ENCODE measurements around the gene THADA.

DNA sequence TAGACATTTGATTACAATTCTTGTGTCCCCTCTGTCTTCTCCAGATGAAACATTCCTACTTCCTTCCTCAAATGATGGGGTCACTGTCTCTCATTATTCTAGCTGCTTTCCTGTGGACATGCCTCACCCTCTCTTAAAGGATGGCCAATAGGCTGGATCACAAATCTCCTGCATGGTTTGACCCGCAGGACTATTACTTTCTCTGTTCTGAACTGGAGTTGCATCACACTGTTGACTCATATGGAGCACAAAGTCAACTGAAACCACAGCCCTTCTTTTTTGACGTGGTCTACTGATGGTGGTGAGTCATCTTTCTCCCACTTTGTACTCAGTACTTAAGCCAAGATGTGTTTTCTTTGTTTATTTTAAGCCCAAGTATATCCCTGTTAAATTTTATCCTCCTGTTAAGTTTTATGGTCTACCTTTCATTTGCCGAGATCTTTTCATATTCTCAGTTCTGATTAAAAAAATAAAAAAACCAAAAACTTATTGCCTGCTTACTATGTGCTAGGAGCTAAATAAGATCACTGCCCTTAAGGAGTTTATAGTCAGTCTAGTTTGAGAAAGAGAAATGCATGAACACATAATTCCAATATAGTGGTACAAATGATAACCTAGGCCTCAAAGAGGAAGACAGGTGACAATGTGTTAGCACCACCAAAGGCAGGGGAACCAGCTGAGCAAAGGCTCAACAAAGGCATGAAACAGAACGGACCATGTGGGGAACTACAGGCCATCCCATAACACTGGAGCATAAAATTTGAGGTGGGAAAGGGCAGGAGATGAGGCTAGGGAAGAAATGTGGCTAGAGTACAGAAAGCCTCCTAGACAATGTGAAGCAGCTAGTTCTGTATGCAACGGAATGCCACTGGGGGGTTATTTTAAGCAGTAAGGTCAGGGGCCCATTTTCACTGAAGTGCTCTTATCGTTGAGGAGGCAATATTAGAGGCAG is 301.8 kb downstream of the THADA start:
- TF ChIP-seq, protein P1, sequence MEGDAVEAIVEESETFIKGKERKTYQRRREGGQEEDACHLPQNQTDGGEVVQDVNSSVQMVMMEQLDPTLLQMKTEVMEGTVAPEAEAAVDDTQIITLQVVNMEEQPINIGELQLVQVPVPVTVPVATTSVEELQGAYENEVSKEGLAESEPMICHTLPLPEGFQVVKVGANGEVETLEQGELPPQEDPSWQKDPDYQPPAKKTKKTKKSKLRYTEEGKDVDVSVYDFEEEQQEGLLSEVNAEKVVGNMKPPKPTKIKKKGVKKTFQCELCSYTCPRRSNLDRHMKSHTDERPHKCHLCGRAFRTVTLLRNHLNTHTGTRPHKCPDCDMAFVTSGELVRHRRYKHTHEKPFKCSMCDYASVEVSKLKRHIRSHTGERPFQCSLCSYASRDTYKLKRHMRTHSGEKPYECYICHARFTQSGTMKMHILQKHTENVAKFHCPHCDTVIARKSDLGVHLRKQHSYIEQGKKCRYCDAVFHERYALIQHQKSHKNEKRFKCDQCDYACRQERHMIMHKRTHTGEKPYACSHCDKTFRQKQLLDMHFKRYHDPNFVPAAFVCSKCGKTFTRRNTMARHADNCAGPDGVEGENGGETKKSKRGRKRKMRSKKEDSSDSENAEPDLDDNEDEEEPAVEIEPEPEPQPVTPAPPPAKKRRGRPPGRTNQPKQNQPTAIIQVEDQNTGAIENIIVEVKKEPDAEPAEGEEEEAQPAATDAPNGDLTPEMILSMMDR (conservative IDR thresholded peaks at IDR 0.05; ENCODE audit: low read length) = no peak
- TF ChIP-seq EZH2phosphoT487 (IDR thresholded peaks at IDR 0.05; ENCODE audit: borderline replicate concordance, low read depth, low read length) = no peak

Measured in OCI-LY7 (cell line).